Activated CD4-positive, CD25-positive, alpha-beta regulatory T cell treated with anti-CD3 and anti-CD28 coated beads, Interleukin-2, amount 50 U/mL, for 16 hours (primary cell): Measurements from ENCODE around the gene IRF2.

Source experiments
- DNase-seq: peaks from one replicate; pipeline ENCODE4 v3.0.0-alpha.2; 2020; ENCODE audit warnings: low read depth, low spot score

Gene IRF2

DNA sequence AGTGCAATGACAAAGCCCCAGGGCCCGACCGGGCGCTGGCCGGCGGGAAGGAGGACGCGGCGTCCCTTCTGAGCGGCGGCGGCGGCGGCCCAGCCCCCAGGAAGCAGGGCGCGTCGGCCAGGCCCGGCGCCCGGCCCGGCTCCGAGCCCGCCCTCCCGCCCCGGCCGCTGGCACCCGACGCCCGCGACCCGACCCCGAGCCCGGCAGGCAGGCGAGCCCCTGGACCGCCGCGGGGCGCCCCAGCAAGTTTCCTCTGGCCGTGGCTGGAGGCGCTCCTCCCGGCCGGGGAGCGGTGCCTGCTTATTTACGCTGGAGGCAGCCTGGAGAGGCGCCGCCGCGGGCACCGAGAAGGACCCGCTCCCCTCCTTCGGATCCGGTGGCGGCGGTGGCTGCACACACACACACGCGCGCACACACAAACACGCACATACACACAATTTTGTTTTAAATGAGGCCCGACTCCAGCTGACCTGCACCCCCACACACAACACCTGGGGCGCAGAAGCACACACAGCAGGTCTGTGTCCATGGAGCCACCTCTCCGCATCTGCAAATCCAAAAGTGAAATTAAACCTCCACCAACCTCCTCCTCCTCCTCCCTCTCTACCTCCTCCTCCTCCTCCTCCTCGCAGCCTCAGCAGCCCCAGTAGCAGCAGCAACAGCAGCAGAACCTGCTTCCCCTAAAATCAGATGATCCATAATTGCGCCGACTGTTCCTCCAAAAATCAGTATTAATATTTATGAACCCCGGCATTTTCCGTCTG is 669 bp downstream of the IRF2 start:
- no peak for DNase-seq

DNA sequence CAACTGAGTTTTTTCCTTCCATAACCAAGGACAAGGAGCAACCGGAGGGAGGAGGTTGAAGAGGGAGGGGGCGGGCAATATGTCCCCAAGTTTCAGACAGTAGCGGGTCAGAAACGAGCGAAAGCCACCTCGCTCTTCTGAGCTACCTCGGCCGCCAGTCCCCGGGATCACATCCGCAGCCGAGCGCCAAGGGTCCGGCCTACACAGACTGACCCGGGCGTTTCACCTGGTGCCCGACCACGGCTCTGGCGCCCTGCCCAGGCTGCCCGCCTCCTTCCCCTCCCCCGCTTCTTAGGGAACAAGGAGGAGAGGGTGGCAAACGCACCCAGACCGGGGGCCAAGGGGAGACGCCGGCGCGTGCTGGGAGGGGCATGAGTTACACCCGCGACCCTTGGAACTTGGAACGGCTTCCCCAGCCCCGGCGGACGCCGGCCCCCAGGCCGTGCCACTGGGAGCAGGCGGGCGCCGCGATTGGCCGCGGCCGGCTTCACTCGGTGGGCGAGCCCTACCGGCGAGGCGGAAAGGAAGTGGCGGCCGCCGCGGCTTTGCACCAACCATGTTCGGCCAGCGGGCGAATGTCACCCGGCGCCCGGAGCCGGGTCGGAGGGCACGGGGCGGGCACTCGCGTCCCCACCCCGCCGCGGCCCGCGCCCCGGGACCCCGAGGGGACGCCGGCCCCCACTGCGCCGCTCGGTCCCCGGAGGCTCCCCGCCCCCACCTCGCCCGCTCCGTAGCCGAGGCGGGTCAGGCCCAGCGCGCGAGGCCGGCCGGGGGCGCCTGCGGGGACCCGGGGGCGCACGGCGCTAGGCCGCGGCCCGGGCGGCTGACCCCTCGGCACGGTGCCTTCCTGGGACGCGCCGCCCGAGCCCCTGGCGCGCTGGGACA is 1.5 kb downstream of the IRF2 start:
- DNase-seq: no peak

DNA sequence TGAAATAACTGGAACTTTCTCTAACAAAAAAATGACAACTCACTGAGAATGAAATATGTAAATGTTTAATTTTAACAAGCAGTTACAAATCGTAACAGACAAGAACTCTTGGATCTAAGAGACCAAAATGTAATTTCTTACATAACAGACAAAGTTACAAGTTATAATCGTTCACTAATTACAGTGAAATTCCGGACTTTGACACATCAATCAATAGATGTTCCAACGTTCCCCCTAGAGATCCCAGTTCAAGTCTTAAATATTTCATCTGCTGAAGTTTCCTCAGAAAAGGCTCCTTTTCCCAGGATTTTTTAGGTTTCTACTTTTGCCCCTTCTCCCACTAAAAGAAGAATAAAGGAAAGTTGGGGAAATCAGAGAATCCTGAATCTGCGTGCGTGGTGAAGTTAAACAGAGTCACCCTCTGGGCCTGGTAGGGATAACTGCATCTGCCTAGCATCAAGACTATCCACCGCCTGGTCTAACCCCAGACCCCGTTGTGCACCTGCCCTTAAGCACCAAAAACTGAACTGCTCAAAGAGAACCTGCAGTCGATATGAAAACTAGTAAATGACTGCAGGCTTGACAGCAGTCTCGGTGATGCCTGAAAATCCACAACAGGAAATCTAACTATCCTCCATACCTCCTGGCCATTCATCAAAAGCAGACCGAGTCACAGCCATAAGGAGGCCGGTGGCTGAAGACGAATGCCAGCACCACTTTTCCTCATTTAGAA is 2.3 kb downstream of the IRF2 start:
- DNase-seq: no peak

DNA sequence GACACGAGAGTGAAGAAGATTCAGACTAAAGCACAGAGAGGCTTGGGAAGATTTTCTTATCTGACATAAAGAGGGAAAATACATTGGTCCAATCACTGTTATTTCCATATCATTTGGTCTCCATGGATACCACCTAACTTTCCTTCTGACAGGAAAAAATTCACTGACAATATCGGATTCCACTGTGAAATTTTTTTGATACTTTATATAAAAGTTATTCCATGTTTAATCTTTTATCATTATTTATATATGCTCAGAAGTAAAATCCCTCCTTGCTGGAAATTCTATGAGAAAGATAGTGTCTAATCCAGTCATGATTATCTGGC is 3.6 kb downstream of the IRF2 start:
- DNase-seq: no peak

DNA sequence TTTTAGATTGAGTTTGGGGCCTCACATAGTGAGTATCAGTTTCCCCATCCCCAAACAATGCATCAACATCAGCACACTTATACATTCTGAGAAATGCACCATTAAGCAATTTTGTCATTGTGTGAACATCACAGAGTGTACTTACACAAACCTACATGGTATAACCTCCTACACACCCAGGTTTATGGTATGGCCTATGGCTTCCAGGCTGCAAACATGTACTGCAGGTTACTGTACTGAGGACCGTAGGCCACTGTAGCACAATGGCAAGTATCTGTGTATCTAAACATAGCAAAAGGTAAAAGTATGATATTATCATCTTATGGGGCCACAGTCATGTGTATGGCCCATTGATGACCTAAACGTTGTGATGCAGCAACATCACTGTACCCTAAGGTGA is 7.7 kb downstream of the IRF2 start:
- no peak for DNase-seq

DNA sequence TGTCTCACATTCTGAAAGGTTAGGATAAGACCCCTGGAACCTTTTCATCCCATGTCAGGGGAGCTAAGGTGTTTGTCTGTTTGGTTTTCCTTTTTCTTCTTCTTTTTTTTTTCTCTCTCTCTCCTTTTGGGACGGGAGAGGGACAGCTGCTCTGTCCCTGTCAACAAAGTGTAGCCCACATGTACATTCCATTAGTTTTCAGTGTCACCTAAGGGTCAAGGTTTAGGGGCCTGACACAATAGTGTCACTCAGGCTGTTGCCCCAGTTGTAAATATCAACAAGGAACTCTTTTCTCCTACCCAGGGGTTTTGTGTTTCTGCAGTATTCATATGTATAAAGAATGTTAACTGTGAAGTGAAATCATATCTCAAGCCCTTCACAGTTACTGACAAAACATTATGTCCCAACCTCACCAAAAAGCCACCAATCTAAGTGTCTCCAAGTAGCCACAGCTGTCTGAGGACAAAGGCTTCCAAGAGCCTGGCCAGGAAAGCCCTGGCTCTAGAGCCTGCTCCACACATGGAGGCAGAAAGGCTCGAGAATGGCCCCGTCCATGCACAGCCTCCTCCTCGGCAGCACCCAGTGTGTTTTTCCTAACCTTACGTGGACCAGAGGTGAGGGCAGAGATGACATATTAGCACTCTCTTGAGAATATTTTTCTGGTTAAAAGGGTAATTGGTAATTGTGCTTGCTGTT is 9.4 kb downstream of the IRF2 start:
- DNase-seq: no peak

DNA sequence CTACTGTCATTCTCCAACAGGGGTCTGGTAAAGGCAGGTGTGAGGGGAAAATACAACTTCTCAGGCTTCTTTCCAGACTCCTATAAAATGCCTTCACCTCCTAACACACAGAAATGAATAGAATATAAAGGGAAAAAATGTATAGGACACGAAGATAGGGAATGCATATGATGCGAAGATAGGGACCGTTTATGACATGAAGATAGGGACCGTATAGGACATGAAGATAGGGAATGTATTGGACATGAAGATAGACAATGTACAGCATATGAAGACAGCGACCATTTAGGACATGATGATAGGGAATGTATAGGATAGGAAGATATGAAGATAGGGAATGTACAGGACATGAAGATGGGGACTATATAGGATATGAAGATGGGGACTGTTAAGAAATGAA is 10.5 kb downstream of the IRF2 start:
- no peak for DNase-seq

DNA sequence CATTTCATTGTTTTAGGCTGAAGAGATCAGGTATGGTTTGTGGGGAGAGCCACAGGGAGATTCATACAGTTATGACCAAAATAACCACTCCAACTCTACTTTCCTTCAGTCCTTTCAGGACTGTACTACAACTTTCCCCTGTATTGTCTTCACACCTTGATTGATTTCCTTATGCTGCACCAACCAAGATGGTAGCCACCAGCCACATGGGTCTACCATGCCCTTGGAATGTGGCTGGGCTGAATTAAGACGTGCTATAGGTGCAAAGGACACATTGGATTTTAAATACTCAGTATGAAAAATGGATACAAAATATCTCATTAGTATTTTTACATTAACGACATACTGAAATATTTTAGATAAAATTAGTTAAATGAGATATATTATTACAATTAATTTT is 11.2 kb downstream of the IRF2 start:
- DNase-seq: no peak

DNA sequence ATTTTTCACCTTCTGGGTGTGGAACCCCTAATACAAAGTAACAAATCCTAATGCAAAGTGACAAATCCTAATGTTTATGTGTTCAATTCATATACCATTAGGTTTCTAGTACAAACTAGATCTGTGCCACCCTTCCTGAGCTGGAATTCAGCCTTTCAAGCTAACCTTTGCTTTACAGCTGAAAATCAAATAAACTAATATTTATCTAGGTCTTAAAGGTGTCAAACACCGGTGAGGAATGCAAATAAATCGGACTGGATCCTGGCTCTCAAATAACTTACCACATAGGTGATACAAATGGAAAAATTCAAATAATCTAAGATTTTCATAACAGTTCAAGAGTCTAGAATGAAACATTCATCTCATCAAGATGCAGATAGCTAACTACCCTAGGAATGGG is 11.6 kb downstream of the IRF2 start:
- DNase-seq: no peak

DNA sequence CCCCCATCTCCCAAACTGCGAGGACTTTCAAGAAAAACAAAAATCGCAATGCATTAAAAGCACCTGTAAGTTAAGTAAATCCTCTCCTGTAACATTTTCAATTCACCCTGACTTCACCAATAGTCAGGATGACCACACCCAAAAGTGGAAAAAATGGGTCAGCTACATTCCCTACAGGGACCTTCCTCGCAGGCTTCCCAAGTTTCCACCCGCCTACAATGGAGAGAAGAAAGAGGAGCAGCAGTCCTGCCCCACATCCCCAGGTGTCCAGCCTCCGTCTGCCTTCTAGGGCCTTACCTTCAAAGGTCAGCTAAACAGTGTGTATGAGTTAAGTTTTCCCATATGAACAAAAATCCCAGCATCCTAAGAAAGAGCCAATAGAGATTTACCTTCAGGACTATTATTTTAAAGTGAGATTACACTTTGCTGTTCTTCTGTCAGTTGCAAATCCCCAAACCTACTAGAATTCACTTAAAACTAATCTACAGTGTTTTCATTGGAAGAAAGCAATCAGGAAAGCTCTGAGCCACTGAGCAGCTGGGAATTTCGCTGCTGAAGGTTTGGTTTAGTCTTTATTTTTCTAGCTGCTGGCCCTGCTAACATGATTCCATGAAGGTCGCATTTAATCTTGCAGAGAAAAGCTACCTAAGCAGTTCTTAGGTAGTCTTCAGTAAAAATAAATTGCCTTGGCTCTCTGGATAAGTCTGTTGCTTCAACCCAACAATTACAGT is 12.5 kb downstream of the IRF2 start:
- DNase-seq: no peak

DNA sequence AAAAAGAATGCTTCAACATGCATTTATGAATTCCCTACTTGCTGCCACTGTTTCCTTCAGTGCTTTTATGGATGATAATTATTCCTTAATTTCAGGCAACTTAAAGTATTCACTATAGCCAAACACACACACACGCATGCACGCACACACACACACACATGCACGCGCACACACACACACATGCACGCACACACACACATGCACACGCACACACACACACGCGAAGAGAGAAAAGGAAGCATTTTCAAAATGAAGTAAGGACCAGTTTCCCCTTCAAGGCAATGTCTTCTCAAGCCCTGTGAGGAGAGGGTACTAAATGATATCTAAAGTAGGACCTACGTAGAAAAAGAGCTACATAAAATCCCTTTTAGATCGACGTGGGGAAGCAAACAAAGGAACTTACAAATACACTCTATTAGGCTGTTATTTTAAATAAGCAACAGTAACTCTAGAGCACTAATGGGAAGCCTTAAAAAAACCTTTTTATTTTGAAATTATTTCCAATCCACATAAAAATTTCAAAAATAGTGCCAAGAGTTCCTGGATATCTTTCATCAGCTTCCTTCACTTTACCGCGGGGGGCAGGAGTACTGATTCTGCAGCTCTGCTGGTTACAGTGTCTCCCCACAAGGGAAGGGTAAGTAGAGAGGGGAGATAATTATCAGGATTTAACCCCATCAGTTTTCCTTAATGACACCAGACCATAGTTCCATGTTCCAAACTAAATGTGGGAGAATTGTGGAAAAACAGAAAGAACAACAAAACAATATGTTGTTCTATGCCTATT is 13.7 kb downstream of the IRF2 start:
- no peak for DNase-seq

DNA sequence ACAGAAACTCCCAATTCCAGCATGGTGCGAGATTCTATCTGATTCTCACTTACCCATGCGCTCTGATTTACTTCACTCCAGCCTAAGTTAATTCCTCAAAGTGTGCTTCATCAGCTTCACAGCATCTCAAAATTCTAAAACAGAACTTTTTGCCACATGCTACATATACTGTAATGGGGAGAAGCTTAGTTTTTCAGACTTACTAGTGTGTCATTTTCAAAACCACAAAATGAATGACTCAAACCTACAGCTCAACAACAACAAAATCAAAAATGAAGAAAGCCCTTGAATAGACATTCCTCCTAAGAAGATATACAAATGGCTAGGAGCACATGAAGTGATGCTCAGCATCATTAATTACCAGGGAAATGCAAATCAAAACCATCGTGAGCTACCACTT is 14.9 kb downstream of the IRF2 start:
- no peak for DNase-seq

DNA sequence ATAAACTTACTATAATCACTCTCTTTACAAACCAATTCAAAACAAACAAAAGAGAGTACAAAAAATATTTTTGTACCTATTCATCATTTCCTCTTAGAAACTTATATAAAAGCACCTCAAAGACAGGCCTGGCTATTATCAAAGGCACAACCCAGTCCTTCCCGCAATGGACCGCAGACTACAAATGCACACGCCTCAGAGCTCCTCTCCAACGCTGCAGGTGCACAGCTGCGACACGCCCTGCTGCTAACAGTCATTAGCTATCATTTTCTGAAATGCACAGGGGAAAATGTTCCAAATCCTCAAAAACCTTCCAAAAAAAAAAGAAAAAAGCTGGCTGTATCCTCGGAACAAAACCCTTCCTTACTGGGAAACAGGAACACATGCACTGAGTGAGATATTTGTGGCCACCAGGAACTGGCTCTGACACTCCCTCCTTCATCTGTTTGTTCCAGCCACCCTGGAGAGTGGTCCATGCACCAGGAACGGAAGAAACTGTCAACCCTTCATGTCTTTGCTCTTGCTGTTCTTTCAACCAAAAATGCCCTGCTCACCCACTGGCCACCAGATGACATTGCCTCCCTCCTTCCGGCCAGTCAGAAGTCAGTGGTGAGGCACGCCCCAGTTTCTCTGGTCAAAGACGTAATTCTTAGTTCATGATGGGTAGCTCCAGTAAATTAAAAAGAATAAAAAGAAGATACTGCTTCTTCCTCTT is 16.7 kb downstream of the IRF2 start:
- no peak for DNase-seq

DNA sequence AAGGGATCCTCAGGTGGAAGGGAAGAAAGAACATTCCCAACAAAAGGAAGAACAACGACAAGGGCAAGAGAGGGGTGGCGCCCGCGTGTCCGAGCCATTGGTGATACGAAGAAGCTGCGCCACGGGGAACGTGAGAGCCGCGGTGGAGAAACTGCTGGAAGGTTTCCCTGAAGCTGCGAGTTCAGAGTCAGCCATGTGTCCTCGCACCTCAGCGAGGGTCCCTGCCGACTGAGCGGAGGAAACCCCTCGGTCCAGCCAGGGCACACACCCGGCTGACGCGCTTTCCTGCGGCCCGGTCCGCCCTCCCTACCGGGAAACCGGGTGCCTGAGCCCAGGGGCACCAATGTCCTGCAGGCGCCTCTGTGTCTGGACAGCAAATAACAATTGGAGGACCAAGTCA is 18.0 kb downstream of the IRF2 start:
- no peak for DNase-seq

DNA sequence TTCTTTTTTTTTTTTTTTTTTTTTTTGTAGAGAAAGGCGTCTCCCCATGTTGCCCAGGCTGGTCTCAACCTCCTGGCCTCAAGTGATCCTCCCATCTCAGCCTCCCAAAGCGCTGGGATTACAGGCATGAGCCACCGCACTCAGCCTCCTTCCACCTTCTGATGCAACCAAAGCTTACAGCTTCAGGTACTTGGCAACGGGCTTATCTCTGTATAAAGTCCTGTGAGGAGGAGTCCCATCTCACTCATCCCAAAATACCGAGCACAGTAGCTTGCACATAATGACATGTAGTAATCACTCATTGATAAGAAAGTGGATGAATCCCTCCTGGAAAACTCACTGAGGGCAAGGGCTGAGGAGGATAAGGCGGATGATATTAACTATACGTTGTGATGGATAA is 19.1 kb downstream of the IRF2 start:
- DNase-seq: no peak

DNA sequence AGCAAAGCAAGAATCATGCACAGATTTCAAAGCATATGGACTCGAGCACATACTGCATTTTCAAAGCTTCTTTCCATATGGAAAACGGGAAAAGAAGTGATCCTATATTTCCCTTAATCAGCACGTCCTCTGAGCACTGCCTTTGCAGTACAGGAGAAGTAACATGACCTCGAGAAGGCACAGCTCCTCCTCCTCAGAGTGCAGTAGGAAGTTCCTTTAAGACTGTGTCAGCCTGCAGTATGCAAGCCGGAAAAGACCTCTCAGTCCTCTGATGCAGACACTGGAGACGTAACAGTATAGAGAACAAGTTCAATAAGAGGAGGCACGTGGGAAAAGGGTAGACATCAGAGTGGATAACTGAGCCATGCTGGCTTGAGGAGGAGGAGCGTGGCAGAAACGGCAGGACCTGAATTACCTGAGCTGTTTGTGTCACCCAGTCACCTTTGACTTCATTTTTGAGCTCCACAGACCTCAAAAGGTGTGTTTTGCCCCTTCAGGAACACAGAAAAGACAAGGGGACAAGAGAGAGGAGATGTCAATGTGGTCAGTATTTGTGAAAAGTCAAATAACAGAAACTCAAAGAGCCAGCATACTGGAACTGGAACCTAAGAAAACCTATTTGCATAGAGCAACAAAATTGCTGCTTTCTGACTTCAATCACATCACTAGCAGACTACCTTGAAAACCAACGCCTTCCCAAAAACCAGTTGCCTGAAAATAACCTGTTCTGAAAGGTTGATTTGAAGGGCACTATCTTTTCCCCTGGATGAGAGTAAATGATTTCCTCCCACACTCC is 20.8 kb downstream of the IRF2 start:
- DNase-seq: no peak

DNA sequence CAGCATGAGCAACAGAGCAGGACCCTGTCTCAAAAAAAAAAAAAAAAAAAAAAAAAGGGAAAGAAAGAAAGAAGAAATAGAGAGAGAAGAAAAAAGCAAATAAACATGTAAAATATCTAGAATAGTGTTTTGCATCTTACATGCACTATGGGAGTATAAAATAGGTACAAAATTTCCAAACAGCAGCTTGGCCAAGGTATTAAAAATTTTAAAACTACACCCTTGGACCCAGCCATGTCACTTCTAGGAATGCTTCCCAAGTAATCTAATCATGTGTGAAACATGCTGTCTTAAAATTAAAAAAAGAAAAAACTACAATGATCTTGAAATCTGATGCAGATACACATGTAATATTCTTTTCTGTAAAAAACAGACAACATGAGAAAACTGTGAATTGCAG is 21.6 kb downstream of the IRF2 start:
- no peak for DNase-seq

DNA sequence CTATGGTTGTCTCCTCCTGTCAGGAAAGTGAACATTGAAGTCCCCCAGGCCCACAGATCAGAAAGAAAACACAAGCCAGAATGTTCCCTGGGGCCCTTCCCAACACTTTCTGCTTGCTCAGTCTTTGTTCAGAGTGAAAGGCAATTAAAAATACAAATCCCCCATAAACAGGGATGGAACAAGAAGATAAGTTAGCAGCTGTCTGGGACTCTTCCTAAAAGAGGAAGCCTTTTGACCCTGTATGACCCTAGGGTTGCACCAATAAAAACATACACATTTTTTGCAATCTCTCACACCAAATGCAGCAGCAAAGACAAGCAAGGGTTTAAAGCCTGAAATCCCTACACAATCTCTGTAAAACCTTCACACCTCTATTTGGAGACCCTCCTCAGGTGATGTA is 22.6 kb downstream of the IRF2 start:
- DNase-seq: no peak
